Activated naive CD4-positive, alpha-beta T cell treated with anti-CD3 and anti-CD28 coated beads, Interleukin-2, amount 50 U/mL, for 72 hours (primary cell): ENCODE measurements around the gene DAPK3. TPM values are rescaled to one million over a fixed set of nuclear protein-coding genes. Genes with fewer than 3 reads are reported as not detected.
"Not testable (repeated sequence)": the region's sequence is repeated elsewhere in the genome, so short reads cannot be mapped to it uniquely, and the experiment has no call there.

Experiments used
- ATAC-seq, 2 donors: fragments of 150-1000 bp; cut with Tn5 transposase; 2 replicates each; pipeline ENCODE4 v1.10.0; 2021; ENCODE audit warnings: mild to moderate bottlenecking in 2 of 2, moderate library complexity in 2 of 2
- DNase-seq, 2 donors: peaks; one replicate each; pipeline ENCODE4 v3.0.0; 2021 to 2022; ENCODE audit warnings: low spot score in 2 of 2
- H3K27ac Mint-ChIP-seq, 2 donors: one replicate each; pipeline ENCODE4 v1.8.0; 2022; ENCODE audit warnings: mild to moderate bottlenecking in 2 of 2, mixed read lengths in 2 of 2
- H3K36me3 Mint-ChIP-seq, 2 donors: one replicate each; pipeline ENCODE4 v1.8.0; 2022; ENCODE audit warnings: mixed read lengths in 2 of 2
- H3K9me3 Mint-ChIP-seq, 2 donors: one replicate each; pipeline ENCODE4 v1.8.0; 2022; ENCODE audit warnings: mixed read lengths in 2 of 2
- total RNA-seq, 2 donors: library from RNA; stranded (reverse); gene quantifications; one replicate each; pipeline ENCODE4 v1.2.3, GENCODE V29; 2022

The DAPK3 gene
- total RNA-seq, 2 donors from 2014 or later, result 28.4 to 61.4 TPM

GRCh38 chr19:3970313-3970807, 539 bp downstream of the DAPK3 start:
- H3K27ac Mint-ChIP-seq, result peak overlapping the region; percentile 79 to 94
- ATAC-seq (no peak), DNase-seq (no peak)
- H3K36me3 Mint-ChIP-seq, result peaks cover 5 to 8% of the 10 kb centered on the region in 2 donors
- no peaks in the 10 kb centered on the region for H3K9me3 Mint-ChIP-seq

GRCh38 chr19:3969435-3970312, 1.2 kb downstream of the DAPK3 start:
- ATAC-seq (no peak), DNase-seq (no peak)
- Mint-ChIP-seq H3K36me3 (peaks cover 5 to 8% of the 10 kb centered on the region in 2 donors), H3K9me3 (no peaks in the 10 kb centered on the region), H3K27ac (peak overlapping the region; percentile 79 to 94)

GRCh38 chr19:3968556-3969434, 2.1 kb downstream of the DAPK3 start:
- peaks cover 5 to 8% of the 10 kb centered on the region in 2 donors for H3K36me3 Mint-ChIP-seq
- H3K9me3 Mint-ChIP-seq, result no peaks in the 10 kb centered on the region
- no peak for ATAC-seq
- peak overlapping the region in 1 of 2 donors; percentile 90 for H3K27ac Mint-ChIP-seq
- no peak for DNase-seq

- not testable (repeated sequence) for ATAC-seq, H3K9me3 Mint-ChIP-seq, H3K27ac Mint-ChIP-seq, H3K36me3 Mint-ChIP-seq, DNase-seq
These were observed 2.9 kb downstream of the DAPK3 start for GRCh38 chr19:3967983-3968382.

GRCh38 chr19:3966051-3967017, 4.6 kb downstream of the DAPK3 start:
- Mint-ChIP-seq H3K36me3 (peaks cover 5 to 8% of the 10 kb centered on the region in 2 donors), H3K9me3 (no peaks in the 10 kb centered on the region), H3K27ac (peak overlapping the region in 1 of 2 donors; percentile 32)
- ATAC-seq (no peak), DNase-seq (no peak)

- no peaks in the 10 kb centered on the region for H3K9me3 Mint-ChIP-seq
- ATAC-seq, result peak in 1 of 2 donors; percentile 4
- H3K27ac Mint-ChIP-seq, result peak overlapping the region in 1 of 2 donors; percentile 29
- no peak for DNase-seq
- H3K36me3 Mint-ChIP-seq, result peaks cover 0 to 3% of the 10 kb centered on the region in 2 donors
These were observed 6.4 kb downstream of the DAPK3 start for GRCh38 chr19:3964256-3965194.

- DNase-seq (no peak), ATAC-seq (peak; percentile 1 to 13)
- Mint-ChIP-seq H3K27ac (no peak overlapping the region), H3K9me3 (no peaks in the 10 kb centered on the region), H3K36me3 (no peaks in the 10 kb centered on the region)
These were observed 7.2 kb downstream of the DAPK3 start for GRCh38 chr19:3963458-3964255.

GRCh38 chr19:3961007-3961406, 9.9 kb downstream of the DAPK3 start:
- ATAC-seq (no peak), DNase-seq (no peak)
- no peak overlapping the region for H3K27ac Mint-ChIP-seq
- no peaks in the 10 kb centered on the region for H3K36me3 Mint-ChIP-seq
- no peaks in the 10 kb centered on the region for H3K9me3 Mint-ChIP-seq

- H3K9me3 Mint-ChIP-seq, result no peaks in the 10 kb centered on the region
- ATAC-seq (no peak), DNase-seq (no peak)
- H3K27ac Mint-ChIP-seq, result no peak overlapping the region
- no peaks in the 10 kb centered on the region for H3K36me3 Mint-ChIP-seq
These were observed 11.2 kb downstream of the DAPK3 start for GRCh38 chr19:3959766-3960131.

GRCh38 chr19:3958836-3959765, 11.8 kb downstream of the DAPK3 start:
- Mint-ChIP-seq H3K9me3 (no peaks in the 10 kb centered on the region), H3K27ac (no peak overlapping the region), H3K36me3 (no peaks in the 10 kb centered on the region)
- DNase-seq (no peak), ATAC-seq (peak in 1 of 2 donors; percentile 2)

GRCh38 chr19:3955688-3956087, 15.2 kb downstream of the DAPK3 start:
- no peak overlapping the region for H3K27ac Mint-ChIP-seq
- no peak for ATAC-seq
- H3K9me3 Mint-ChIP-seq, result no peaks in the 10 kb centered on the region
- DNase-seq, result no peak
- no peaks in the 10 kb centered on the region for H3K36me3 Mint-ChIP-seq

GRCh38 chr19:3955276-3955675, 15.6 kb downstream of the DAPK3 start:
- H3K36me3 Mint-ChIP-seq, H3K9me3 Mint-ChIP-seq, DNase-seq, H3K27ac Mint-ChIP-seq, ATAC-seq: not testable (repeated sequence)

GRCh38 chr19:3954107-3954506, 16.8 kb downstream of the DAPK3 start:
- ATAC-seq (peak in 1 of 2 donors; percentile 5), DNase-seq (no peak)
- Mint-ChIP-seq H3K36me3 (no peaks in the 10 kb centered on the region), H3K27ac (no peak overlapping the region), H3K9me3 (no peaks in the 10 kb centered on the region)
